Activated CD4-positive, CD25-positive, alpha-beta regulatory T cell treated with anti-CD3 and anti-CD28 coated beads, Interleukin-2, amount 50 U/mL, for 24 hours (primary cell): ENCODE measurements around the gene RIMBP2.

Experiments used
- ATAC-seq, 2 donors: fragments of 150-1000 bp; cut with Tn5 transposase; one replicate each; pipeline ENCODE4 v1.10.0; 2021; ENCODE audit warnings: mild to moderate bottlenecking in 1 of 2, moderate library complexity in 1 of 2

The RIMBP2 gene

DNA sequence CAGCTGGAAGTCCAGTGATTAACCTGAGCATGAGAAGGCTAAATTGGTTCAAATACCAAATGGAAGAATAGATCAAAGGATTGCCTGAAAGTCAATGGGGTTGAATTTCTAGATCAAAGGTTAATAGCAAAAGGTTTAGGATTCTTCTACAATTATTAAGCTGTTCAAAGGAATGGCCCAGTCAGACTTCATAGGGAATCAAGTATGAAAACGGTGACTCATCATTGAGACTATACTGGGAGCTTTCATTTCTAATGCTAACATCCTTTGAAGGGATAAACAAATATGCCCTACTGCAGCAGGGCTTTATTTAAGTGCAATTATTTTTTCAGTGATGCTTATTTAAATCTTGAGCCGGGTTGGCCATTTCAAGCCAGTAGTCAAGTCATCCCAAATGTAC lies 152.8 kb downstream of the RIMBP2 start:
- ATAC-seq = no peak

DNA sequence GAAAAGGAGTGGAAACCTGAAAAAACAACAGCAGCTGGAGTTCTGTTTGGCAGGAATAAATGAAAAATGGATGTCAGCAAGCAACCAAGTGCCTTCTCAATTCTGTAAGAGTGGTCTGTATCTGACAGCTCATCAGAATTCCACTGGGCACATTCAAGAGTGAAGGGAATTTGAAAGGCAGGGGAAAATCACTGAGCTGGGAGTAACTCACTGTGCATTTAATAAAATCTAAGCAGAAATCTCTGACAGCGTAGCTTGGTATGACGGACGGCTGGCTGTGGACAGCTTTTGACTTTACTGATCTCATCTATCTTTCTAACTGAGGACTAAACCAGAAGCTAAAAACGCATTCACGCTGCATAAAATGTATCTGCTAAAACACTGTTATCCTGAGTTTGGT lies 153.4 kb downstream of the RIMBP2 start:
- no peak for ATAC-seq

DNA sequence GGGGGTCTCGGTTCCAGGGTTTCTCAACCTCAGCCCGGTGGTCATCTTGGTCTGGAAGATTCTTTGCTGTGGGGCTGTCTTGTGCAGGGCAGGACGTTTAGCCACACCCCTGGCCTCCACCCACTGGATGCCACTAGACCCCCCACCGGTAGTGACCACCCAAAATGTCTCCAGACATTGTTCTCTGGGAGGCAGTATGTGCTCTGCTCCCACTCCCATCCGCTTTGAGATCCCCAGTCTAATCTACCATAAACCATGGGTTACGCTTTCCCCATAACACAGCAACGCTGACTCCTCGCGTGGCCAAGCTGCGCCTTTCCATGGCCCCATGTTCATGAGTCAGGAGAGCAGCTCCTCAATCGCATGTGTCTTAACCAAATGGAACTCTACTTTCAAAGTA lies 155.8 kb downstream of the RIMBP2 start:
- no peak for ATAC-seq

DNA sequence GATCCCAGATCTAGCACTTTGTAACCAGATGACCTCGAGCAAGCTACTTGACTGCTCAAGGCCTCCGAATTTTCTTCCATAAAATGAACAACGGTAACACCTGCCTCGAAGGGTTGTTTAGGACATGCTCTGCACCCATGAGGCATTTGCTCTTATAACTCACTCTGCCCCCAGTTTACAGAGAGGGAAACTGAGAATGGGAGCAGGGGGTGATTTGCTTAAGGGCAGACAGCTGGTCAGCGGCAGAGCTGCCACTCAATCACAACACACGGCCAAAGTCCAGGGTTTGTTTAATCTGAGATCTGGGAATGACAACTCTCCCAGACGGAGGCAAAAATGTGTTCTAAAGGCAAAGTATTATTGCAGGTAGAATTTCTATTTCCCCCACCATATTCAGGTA lies 156.3 kb downstream of the RIMBP2 start:
- ATAC-seq = no peak

DNA sequence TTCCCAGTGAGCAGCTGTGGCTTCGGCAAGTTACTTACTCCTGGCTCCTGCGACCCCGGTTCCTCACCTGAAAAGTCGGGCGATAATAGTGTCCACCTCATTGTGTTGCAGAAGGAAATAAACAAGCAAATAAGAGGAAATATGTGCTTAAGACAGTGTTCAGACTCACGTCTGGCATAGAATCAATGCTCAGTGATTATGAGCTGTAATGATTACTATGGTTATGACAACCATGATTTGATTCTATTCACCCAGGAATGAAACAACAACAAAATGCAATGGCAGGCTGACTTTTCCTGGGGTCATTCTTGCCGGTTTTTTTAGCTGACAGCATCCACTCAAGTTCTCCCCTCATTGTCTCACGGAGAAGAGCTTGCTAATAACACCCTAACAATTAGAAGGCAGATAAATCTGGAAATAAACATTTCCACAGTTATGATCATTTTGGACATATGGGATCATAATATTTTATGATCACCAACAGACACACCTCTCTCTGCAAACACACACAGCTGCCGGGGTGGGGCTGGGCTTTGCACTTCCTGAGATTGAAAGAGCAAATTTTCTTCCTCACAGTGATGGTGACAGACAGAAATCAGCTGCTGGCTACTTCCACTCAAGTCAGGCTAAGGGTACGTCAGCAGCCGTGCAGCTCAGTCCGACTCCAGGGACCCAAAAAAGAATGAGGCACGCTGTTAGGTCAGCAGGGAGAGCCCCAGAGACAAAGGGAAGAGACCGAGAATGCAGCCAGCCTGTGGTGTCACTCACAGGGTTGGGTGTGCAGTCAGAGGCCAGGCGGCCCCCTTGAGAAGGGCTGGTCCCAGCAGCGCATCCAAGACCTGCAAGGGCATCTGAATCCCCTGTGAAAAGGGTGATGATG lies 158.0 kb downstream of the RIMBP2 start:
- no peak for ATAC-seq

DNA sequence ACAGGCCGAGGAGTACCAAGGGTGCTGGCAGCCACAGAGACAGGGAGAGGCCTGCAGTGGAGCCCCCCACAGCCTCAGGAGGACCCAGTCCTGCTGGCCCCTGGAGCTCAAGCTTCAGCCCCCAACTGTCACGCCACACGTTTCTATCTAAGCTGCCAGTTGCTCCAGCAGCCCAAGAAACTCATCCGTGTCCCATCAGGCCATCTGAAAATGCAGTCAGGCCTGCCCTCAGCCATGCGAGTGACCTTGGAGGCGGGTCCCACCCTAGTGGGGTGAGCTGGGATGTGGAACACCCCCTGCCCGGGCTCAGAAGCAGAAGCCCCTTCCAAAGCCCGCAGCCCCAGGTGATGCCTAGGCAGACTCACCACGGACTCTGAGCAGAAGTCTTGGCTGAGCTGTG lies 158.9 kb downstream of the RIMBP2 start:
- ATAC-seq = no peak

DNA sequence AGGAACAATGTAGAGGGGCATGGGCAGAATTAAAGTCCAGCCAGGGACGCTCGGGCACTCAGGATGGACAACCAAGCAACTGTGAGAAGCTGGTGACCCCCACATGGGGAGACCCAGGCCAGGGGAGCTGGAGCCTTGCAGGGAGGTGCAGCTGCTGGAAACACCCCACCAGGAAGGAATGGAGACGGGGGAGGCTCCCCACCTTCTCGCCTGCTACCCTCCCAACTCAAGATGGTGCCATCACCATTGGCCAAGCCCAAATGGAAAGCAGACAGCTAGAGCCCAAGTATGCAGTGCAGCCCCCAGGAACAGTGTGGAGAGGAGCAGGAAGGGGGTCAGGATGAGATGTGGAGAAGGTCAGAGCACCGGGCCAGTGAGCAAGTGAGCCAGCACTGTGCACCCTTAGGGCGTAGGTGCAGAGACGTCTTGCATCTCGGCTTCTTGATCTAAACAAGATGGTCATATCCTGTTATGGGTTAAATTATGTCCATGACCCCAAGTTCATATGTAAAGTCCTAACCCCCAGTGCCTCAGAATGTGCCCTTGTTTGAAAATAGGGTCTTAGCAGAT lies 159.5 kb downstream of the RIMBP2 start:
- no peak for ATAC-seq

DNA sequence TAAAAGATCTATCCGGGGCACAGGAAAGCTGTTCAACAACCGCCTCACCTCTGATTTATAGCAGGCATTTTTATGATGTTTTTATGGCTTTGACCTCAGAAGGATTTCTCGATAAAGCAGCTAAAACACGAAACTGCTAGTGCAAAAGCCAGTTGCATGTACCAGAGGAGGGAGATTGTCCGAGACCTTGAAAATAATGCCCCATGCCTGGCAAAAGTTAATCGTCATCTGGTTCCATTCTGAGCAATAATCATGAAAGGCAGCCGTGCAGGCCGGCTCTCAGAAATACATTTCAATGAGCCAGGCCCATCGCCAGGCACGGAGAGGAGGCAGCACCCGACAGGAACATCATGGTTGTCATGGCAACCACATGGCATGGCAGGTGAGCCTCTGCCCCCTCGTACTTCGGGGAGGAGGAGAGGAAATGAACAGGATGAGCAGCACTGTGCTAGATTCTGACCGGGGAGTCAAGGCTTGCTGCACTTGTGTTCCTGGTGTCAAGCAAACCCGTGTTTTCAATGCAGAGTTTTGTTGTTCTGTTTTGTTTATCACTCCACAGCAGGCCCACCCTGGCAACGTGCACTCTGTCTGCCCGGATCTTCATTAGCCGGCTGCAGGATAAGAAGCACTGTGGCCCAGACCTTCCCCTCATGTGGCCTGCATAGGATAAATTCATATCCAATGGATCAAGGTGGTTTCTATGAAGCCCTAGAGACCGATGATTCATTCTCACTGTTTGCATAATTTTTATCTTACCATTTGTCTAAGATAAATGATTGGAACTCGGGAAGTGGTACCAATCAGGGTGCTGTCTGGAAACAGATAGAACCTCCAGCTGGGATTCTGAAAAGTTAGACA lies 160.2 kb downstream of the RIMBP2 start:
- ATAC-seq = no peak

DNA sequence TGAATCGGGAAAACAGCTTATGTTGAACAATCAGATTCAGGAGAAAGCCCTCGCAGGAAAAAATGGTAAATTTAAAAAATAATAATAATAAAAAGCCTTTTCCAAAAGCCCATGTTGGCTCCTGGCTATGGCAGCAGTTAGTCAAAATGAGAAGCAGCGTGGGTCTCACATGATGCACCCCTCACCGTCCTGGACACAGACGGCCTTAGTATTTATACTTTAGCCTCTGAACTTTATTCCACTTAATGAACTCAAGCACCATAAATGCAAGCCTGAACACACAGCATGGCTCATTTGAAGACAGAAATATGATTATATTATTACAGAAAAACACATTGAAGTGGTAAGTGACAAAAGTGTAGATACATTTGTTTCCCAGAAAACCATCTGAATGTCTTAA lies 160.9 kb downstream of the RIMBP2 start:
- no peak for ATAC-seq

DNA sequence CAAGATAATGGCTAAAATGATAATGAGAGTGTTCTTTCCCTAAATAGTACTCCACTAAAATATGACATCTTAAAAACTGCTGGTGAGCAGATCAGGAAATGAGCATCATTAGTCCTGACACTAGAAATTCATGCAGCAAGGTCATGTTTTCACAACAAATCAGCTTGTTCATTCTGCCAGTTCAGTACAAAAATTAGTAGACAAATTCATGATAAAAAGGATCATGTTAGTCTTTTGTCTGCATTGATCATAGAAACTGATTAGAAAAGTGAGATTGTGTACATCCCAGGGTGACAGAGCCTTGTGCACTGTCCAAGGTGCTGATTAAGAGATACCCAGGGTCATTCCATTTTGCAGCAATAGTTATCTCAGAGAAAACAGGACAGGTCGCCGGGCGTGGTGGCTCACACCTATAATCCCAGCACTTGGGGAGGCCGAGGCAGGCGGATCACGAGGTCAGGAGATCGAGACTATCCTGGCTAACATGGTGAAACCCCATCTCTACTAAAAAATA lies 163.6 kb downstream of the RIMBP2 start:
- ATAC-seq = no peak

DNA sequence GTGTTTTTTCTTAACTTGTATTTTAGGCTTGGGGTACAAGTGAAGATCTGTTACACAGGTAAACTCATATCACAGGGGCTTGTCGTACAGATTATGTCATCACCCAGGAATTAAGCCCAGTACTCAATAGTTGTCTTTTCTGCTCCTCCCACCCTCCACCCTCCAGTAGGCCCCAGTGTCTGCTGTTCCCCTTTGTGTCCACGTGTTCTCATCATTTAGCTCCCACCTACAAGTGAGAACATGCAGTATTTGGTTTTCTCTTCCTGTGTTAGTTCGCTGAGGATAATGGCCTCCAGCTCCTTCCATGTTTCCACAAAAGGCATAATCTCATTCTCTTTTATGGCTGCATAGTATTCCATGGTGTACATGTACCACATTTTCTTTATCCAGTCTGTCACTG lies 166.7 kb downstream of the RIMBP2 start:
- ATAC-seq = no peak

DNA sequence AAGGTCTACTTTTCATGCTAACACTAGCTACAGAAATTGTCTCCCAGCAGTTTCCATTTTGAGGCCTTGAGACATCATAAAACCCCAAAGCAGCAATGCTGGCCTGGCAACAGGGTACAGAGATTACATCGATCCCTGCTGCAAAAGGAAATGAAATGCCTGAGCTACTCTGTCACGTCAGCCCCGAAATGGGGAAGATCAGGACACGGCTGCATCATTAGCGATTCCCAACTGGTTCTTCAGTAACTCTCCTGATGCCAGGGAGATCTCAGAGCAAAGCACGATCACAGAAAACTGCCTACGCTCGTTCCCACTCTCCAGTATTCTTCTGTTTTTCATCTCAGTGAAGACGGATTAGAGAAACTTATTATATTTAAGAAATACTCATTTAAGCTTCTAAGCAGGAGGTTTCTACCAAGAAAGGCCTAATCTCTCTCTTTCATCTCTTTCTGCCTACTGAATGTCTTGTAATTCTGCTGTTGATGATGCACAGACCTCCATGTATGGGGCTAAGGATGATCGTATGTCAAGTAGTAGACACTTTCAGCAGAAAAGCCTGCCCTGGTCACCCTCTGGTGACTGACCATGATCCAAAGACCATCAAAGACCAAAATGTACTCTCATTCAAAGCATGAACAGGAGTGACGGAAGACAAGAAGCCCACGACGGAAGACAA lies 168.5 kb downstream of the RIMBP2 start:
- no peak for ATAC-seq

DNA sequence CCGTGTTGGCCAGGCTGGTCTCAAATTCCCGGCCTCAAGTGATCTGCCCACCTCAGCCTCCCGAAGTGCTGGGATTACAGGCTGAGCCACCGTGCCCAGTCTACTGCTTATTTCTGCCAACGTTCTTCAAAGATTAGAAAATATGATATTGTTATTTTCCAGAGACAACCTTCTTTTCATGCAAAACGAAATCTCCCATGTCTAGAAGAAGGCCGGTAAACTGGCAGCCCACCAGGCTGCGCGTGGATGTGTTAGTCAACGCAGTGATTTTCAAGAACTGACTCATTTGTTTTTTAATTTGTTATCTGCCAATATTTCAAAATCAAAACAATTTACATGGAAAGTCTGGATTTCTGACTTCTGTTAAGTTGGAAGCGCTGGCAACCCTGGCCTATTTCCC lies 169.6 kb downstream of the RIMBP2 start:
- no peak for ATAC-seq

DNA sequence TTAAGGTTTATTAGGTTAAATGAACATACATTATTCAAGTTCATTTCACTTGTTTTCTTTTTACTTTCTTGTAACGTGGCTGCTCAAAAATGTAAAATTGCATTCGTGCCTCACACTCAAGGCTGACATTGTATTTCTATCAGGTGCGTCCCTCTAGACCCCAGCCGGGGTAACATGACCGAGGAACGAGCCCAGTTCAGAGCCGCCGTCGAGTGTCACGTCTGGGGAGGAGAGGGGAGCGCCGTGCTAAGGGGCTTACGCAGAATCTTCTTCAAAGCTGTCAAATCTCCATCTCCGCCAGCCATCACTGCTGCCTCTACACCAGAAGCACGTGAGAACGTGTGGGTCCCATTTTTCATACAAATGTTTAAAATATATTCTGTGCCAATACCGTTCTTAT lies 170.6 kb downstream of the RIMBP2 start:
- no peak for ATAC-seq

DNA sequence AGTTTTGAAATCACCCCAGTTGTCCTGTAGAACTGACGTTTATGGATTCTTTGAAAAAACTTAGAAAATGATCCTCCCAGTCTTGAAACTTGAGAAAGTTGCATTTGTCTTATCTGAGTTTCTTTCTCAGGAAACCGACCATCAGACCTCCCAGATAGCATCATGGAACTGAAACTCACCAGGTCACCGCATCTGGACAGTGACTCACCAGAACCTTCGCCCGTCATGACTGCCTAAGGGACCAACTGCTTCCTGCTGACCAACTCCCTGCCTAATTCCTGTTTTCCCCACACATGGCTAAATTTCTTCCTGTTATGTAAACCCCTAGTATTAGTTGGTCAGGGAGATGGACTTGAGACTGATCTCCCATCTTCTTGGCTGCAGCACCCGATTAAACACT lies 175.7 kb downstream of the RIMBP2 start:
- no peak for ATAC-seq

DNA sequence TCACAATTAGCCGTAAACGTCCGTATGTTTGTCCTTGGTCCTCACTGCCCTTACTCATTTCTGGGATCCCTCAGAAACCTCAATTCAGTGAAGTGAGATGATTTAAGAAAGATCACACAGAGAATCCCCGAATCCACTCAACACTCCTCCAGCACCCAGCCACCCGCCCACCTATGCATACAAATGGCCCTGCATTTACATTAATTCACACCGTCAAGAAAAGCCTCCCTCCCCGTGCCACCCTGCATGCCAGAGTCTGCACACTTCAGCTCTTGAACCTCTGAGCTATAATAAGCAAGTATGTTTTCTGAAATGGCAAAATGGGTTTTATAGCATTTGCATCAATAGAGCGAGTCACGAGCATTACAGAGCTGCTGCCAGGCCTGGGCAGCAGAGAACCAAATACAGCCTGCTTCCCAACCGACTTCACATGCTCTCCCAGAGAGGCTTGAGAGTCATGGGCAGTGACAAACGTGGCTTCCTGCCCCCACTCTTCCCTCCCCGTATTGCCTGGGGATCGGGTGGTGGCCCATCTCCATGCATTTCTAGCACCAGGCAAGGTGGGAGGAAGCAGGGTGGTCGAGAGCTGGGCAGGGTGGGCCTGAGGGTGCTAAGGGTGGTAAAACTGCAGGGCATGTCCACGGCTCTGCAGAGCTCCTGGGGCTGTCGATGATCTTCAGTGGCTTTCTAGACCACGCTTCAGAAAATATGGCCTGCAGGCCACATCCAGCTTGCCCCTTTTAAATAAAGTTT lies 177.6 kb downstream of the RIMBP2 start:
- no peak for ATAC-seq

DNA sequence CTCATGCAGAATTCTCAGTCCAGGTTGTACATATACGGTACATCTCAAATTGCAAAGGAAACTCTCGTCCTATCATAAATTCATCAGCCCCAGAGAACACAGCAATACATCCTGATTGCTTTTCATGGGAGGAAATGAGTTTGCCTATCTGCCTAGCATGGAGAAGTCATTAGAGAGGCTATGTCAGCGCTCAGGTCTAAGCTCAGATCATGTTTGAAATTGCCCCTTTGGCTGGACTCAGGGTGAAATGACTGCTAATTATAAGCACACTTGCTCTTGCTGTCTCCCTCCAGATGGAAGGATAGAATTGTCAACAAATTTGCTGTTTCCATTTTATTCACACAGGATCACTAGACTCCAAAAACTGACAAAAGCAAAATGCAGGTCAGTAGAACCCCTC lies 178.4 kb downstream of the RIMBP2 start:
- ATAC-seq = no peak

DNA sequence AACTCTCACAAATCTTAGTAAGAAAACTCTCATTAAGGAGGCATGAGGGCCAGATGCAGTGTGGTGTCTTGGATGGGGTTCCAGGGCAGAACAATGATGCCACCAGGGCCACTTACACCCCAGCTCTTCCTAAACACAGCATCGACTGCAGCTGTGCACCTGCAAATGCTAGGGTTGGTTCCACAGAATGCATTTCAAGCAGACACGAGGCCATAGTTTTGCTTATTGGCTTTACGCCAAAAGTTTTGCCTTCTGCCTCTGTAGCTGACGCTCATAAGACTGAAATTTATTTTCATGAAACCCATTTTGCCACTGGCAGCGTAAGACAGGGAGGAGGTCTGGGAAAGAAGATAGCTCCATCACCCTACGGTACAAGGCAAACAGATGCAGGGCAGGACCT lies 179.0 kb downstream of the RIMBP2 start:
- no peak for ATAC-seq

DNA sequence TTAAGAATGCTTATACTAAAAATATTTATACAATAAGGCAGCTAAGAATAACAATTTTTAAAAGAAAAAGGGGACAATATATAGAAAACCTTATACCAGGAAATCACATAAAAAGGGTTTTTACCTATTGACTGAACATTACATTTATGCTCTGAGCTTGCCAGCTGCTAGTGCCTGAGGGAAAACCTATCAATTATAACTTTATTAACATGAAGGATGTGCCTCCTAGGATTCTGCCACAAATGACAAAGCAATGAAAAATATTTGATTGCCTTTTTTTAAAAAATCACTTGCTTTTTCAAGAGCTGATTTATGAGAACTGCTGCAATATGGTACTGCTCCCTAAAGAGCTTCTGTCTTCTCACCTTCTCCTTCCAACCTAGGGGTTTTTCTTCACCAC lies 185.7 kb downstream of the RIMBP2 start:
- ATAC-seq = no peak

DNA sequence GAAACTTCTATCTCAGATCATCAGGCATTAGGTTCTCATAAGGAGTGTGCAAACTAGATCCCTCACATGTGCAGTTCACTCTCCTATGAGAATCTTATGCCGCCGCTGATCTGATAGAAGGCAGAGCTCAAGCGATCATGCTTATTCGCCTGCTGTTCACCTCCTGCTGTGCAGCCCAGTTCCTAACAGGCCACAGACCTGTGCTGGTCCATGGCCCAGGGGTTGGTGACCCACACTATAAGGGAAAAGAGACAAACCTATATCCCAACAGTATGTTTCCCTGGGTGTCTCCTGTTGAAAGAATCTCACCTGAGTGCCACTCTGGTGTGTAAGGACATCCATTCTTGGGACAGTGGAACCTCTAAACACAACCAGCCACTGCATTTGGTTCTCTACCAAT lies 186.3 kb downstream of the RIMBP2 start:
- no peak for ATAC-seq

DNA sequence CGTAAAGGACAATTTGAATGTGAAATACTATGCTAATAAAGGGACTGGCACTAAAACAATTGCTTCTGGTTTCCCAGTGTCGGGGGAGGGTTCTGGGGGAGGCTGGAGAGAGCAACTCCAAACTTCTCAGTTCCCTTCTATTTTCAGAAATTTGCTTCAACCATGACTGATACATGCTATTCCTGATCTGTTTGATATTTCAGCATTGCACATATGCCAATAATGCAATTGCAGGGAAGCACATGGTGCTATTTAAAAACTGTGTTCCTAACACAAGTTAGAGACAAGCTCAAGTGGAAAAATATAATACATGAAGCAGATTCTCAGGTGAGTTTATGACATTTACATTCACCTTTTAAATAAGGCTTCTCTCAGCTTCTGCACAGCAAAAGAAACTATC lies 188.9 kb downstream of the RIMBP2 start:
- ATAC-seq = no peak

DNA sequence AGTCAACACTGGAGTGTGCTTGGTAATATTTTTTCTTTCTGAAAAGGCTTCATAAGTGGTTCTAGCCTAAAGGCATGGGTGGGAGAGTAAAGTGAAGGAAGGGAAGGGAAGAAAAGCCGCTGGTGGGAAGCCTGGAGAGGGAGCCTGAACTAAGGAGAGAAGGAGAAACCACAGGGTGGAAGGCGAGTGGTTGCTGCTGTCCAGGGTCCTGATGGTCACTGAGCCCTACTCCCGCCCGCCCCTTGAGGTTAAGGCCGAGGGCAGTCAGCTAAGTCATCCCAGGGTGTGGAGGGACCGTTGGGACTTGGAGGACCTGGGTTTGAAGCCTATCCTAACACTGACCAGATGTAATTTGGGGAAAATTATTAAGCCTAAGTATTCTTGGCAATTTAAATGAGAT lies 189.3 kb downstream of the RIMBP2 start:
- ATAC-seq = no peak
